Germinal center (tissue), 1 donor: Measurements from ENCODE around the gene LYSMD3.

ENCODE experiments used
- DNase-seq: peaks from one replicate; pipeline ENCODE4 v3.0.0; 2012; ENCODE audit warnings: mixed read lengths, low spot score

LYSMD3 gene

GRCh38 chr5:90547072-90547536 lies 17.7 kb upstream of the LYSMD3 start:
- DNase-seq = no peak

DNA sequence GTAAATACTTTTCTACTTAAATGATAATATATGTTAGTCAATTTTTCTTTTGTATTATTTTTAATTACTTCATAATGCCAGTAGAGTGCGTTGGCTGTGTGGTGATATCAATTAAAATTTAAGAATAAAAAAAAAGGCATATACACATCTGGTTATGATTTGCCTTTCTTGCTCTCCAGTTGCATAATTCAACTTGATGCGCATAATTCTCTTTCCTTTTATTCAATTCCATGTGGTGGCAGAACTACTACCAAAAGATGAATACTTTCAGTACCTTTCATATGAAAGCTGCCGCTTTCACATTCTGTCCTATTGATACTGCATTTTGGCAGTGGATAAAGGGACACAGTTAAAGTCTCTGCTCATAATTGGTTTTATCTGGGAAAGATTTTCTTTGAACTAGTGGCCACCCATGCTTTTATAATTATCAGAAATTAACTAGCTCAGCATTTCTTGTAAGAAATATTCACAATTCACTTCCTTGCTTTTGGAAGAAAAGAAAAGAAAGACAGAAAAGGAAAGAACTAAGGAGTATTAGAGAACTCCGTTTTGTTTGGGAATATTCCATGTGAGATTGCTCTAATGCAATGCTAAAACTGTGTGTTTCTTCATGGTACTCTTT lies 16.9 kb upstream of the LYSMD3 start:
- DNase-seq = no peak

DNA sequence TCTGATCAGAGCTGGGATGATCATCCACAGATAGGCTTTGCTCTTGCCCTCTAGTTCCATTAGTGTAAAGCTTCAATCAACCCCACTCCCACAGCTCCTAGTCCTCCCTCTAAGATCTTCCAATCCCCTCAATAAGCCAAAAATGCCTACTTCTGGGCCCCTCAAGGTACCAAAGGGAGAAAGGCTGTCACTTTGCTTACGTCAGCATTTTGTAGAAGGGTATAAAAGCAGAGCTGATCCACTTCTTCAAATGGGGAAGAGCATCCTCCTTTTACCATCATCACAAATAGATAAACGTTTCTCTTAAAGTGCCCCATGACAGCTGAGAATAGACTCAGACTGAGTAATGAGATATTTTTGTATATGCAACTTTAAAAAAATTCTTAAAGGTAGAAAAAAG lies 16.1 kb upstream of the LYSMD3 start:
- no peak for DNase-seq

- DNase-seq = no peak
Measured at GRCh38 chr5:90542827-90543519, 13.6 kb upstream of the LYSMD3 start.

DNA sequence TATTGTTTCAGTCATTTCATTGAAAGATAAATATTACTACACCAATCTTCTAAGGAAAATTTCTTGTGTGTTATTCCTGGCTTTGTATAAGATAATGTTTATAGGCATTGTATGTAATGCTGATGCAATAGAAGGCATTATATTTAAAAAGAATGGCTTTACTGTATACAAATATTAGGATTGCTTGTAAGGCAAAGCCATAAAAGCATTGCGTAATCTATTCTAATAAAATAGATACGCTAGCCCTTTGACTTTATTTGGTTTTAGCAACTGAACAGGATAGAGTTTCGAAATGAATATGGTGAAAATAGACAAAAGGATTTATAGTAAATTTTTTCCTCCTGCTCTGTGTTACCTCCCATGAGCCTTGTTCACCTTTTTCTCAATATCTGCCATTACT lies 5.5 kb upstream of the LYSMD3 start:
- no peak for DNase-seq

DNA sequence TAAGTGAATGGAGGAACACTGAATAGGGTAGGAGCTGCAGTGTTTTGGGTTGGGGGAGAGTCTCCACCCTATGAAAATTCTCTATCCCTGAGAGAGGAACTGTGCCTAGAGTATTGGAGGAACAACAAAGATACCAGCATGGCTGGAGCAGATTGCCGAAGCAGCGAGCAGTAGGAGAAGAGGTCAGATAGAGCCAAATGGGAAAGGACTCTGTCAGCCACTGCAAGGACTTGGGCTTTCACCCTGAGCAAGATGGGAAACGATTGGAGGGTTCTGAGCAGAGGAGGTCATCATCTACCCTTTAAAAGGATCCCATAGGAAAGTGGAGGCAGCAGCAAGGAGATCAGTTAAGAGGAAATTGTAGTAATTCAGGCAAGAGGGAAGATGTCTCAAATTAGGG lies 4.4 kb upstream of the LYSMD3 start:
- no peak for DNase-seq

DNA sequence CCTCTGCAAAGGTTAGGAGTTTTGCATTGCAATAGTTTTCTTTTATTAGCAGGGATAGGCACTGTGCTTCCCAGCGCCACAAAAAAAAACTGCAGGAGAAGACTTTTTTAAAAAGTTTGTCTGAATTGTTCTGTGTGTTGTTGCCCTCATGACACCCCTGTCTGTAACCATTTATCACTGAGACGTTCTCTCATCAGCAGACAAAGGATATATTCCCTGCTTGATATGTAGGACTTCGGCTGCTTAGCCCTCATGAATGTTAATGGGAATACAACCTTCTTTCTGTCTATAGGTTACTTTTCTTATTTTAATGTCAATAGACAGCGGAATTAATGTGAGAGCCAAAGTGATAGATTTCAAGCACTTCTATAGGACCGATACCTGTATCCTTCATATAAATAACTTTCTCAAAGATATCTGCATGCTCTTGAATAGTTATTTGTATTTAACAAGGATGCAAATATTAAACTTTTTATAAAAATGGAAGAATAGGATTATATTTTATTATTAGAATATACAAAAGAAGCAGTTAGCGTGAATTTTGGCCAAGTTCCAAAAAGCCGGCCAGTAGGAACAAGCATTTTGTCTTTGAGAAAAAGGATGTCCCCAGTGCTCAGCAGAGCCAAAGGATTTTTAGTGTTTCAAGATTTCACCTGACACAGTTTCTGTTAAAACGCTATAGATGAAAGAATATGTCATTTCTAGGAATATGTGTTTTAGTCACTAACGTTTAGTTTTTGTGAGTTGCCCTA lies 1.5 kb upstream of the LYSMD3 start:
- DNase-seq = no peak

GRCh38 chr5:90529939-90530677 lies 724 bp upstream of the LYSMD3 start:
- DNase-seq = peak; percentile 69

- peak; percentile 21 for DNase-seq
Measured at GRCh38 chr5:90528601-90529193, 687 bp downstream of the LYSMD3 start.

DNA sequence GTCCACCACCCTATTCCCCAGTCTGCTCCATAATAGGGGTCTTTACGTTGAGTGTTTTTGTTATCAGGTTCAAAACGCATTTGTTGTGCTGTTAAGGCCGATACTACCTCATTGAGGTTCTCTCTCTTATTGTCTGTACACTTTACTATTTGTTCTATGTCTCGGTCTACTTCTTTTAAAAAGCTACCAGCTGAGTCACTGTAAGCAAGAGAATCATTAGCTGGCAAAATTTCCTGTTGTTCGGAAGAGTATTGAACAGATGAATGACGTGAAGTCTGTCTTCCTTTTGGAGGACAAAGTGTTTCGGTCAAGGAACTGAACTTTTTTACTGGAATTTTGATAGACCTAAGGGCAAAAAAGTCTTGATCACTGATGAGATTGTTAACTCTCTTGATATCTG lies 10.3 kb downstream of the LYSMD3 start:
- no peak for DNase-seq

- no peak for DNase-seq
Measured at GRCh38 chr5:90518661-90519060, 10.7 kb downstream of the LYSMD3 start.

GRCh38 chr5:90514520-90514919 lies 14.9 kb downstream of the LYSMD3 start:
- DNase-seq = no peak

DNA sequence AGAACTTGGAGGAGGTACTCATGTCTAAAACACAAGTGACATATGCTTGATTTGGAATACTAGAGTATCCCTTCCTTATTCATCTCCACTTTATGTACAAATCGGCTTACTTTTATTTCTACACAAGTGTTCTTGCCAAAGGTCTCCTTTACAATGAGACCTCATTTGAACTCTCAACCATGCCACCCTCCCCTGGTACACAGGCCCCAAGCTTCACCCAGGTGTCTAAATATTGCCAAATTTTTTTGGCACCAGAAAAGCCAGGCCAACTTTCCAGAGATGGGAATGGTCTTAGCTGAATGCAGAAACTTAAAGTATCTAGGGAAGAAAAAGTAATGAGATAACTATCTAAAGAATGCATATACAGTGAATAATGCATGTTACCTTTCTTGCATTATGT lies 18.9 kb downstream of the LYSMD3 start:
- DNase-seq = no peak

DNA sequence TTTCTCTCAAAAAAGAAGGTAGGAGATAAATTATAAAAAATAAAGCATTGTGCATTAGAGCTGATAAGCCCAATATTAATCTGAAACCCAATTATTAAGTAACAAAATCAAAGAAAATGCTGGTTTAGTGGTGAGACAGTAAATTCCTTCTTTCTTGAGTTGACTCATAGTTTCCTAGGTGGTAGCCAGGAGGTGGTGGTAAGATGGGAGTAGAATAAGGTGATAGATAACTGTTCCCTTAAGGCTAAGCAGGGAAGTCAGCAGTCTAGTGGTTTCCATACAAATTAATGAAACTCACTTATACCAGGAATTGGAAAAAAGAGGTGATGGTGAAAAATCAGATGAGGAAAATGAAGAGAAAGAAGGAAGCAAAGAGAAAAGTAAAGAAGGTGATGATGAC lies 23.2 kb downstream of the LYSMD3 start:
- DNase-seq = no peak

DNA sequence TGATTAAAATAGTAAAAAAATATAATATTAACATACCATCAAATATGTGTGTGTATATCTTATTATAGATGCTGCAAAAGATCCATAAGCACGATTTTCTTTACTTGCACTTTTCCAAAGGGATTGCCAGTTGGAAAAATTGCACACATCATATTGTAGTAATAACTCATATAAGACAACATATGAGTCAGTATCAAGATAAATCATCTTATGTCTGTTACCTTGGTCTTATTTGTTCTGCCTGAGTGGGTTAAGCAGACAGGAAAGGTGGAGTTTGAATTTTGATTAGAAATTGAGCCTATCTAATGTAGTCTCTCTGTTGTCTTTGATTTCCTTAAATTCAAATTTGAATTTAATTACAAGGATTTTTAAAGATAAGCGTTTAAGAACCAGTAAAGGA lies 24.6 kb downstream of the LYSMD3 start:
- no peak for DNase-seq

DNA sequence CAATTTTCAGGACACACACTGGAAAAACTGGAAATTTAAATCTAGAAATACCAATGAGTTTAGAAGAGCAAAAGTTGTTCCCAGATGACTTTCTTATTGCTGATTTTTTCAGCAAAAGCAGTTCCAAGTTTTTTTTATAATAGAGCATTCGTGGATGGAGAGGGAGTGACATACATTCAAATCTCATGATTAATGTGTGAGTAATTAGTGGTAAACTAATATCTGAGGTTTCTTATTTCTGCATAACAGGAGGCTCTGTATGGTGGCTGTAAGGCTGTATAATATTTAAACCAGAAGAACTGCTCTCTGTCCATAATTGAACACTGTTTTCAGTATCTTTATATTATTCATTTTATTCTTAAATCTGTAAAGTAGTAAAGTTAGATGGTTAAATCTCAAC lies 25.8 kb downstream of the LYSMD3 start:
- DNase-seq = no peak

DNA sequence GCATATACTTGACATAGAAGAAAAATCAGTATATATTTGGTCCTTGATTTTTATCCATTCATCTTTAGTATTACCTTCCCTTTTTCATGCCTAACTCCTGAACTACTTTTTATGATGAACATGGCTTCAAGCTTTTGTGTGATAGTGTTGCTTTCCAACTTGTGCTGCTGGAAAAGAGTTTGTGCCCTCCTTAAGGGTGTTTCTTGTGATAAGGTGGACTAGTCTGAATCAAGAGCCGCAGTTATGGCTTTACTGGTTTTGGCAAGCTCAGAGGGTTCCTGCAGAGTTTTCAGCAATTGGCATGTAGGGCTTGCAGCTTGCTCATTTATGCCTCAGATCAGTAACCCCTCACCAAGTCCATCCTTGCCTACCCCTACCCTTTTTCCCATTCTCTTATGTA lies 34.2 kb downstream of the LYSMD3 start:
- DNase-seq = no peak

GRCh38 chr5:90494043-90494442 lies 35.3 kb downstream of the LYSMD3 start:
- no peak for DNase-seq

DNA sequence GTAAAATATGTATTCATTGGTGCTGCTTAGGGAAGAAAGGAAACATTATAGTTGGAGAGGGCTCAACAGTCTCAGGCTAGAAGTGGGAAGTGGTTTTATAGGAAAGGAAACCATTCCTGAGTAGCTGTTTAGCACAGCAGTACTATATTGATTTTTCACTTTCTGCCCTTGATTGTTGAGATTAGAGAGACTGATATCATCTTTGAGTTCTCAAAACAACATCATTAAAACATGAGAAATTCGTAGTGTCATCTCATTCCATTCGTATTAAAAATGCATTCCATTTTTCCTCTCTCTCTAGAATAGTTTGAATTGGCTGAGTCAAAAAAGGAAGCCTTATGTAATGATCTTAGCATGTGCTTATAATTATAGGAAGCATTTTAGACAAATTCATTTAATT lies 40.6 kb downstream of the LYSMD3 start:
- no peak for DNase-seq

DNA sequence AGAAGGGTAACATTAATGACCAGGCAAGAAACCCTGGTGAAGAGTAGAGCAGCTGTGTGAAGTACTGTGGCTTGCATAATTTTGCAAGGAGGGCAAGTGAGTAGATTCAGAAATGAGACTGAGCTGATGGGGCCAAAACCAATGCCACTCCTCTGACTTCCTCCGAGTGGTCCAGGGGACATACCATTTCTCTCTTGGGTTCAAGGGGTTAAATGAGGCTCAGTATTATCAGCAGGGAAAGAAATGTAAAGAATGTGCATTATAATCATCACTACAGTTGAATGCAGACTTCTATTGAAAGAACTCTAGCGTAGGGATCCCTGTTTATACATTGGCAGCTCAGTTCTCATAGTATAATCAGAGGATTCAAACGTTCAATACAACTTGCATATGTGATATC lies 44.8 kb downstream of the LYSMD3 start:
- DNase-seq = no peak

DNA sequence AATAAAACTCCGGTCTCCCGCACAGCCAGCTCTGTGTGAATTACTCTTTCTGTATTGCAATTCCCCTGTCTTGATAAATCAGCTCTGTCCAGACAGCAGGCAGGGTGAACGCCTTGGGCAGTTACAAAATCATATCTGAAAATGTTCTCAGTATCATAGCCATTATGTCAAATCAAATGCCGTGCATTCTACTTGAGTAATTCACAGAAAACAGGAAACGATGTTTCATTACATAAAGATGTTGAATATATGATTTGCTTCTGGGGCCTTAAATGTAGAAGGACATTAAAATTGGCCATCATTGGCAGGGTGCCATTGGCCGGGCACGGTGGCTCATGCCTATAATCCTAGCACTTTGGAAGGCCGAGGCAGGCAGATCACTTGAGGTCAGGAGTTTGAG lies 46.2 kb downstream of the LYSMD3 start:
- DNase-seq = no peak

GRCh38 chr5:90480699-90481098 lies 48.7 kb downstream of the LYSMD3 start:
- DNase-seq = no peak
